Spinal cord (tissue), 10 donors: ENCODE data around the gene DNAH2. TPM values are rescaled to one million over a fixed set of nuclear protein-coding genes. Genes with fewer than 3 reads are reported as not detected.

Source experiments
- DNase-seq, 6 donors: peaks; one replicate each; pipeline versions ENCODE4 v3.0.0 to v3.0.0-alpha.2; 2013 to 2015; ENCODE audit warnings: low spot score in 6 of 6, low read depth in 4 of 6
- H3K27ac ChIP-seq: one replicate; pipeline ENCODE4 v1.5.1; 2013; ENCODE audit warnings: low read depth, low read length, control low read depth
- H3K27me3 ChIP-seq: one replicate; pipeline ENCODE4 v1.6.1; 2013; ENCODE audit warnings: low read length; ENCODE audit not compliant: control insufficient read depth, insufficient read depth
- H3K36me3 ChIP-seq: one replicate; pipeline ENCODE4 v1.6.1; 2013; ENCODE audit warnings: low read length; ENCODE audit not compliant: control insufficient read depth, insufficient read depth
- H3K4me1 ChIP-seq: one replicate; pipeline ENCODE4 v1.6.1; 2013; ENCODE audit warnings: low read length; ENCODE audit not compliant: control insufficient read depth, insufficient read depth
- H3K4me3 ChIP-seq: one replicate; pipeline ENCODE4 v1.5.1; 2013; ENCODE audit warnings: low read depth, low read length, control low read depth
- H3K9me3 ChIP-seq: one replicate; pipeline ENCODE4 v1.6.1; 2013; ENCODE audit warnings: low read length; ENCODE audit not compliant: control insufficient read depth, insufficient read depth
- WGBS: methylation state at CpG from one replicate; pipeline ENCODE4 v1.1.5; 2013; ENCODE audit warnings: missing lambda C conversion rate; ENCODE audit not compliant: insufficient coverage; 5-methylcytosine and 5-hydroxymethylcytosine counted together
- polyA plus RNA-seq, 2 donors: library from polyadenylated mRNA; unstranded; fragments of 120-200 nt; gene quantifications; one replicate each; pipeline ENCODE4 v1.2.1, GENCODE V29; 2013; ENCODE audit not compliant: insufficient read length in 2 of 2
- total RNA-seq, 2 donors: library from RNA; depleted of rRNA in 1 of 2; stranded (reverse); fragments of 120-200 nt in 1 of 2; fragments of >200 nt in 1 of 2; gene quantifications; one replicate each; pipeline versions ENCODE4 v1.2.3 to v1.2.4, GENCODE V29; 2013 to 2014
- donor health status: healthy.

Gene DNAH2
- total and polyA plus RNA-seq, 4 donors, result 1.3 to 3.2 (median 2.9) TPM

DNA sequence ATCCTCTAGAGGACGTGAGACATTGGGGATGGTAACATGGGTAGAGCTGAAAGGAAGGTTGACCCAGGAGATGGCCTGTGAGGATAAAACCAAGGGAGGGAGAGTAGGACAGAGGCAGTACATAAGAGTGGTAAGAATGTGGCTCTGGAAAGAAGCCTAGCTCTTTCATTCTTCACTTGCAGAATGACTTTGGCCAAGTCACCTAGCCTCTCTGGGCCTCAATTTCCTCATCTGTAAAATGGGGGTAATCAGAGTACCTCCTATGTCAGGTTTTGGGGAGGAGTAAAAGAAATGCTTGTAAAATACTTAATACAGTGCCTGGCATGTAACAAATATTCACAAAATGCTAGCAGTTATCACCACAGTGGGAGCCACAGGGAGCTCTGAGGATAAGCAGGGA is 123.3 kb downstream of the DNAH2 start:
- Histone ChIP-seq H3K4me1 (peaks cover 74% of the 10 kb centered on the region), H3K27ac (peak overlapping the region; percentile 98), H3K9me3 (no peaks in the 10 kb centered on the region), H3K27me3 (no peaks in the 10 kb centered on the region), H3K36me3 (peaks cover 16% of the 10 kb centered on the region), H3K4me3 (peak overlapping the region; percentile 92)
- no CpG with 5 or more reads among the region's 1 CpG for WGBS
- no peak for DNase-seq

DNA sequence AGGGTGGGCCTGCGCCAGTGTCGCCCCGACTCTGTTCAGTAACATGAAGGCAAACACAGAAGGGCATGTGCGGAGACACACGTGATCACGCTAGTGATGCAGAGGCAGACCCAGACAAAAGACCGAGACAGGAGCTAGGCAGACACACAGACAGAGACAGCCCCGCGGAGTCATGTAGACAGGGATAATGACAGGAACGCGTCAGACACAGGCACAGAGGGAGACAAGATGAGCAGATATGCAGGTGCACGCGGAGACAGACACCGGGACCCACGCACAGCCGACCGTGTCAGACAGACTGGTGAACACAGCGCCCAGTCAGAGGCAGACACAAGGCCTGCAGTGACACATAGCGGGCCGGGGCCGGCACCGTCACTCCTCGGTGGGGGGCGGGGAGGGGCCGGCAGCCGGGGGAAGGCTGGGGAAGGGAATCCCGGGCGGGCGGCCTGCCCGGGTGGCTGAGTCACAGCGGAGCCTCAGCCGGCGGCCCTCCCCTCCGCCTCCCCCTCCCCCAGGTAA is 123.9 kb downstream of the DNAH2 start:
- Histone ChIP-seq H3K36me3 (peaks cover 22% of the 10 kb centered on the region), H3K27me3 (no peaks in the 10 kb centered on the region), H3K4me3 (peak overlapping the region; percentile 92), H3K4me1 (peaks cover 68% of the 10 kb centered on the region), H3K9me3 (no peaks in the 10 kb centered on the region), H3K27ac (peak overlapping the region; percentile 98)
- under 1% methylated on average over 34 of the region's 34 CpGs for WGBS
- DNase-seq, result peak in 3 of 6 donors; percentile 45 to 92 (median 87)

DNA sequence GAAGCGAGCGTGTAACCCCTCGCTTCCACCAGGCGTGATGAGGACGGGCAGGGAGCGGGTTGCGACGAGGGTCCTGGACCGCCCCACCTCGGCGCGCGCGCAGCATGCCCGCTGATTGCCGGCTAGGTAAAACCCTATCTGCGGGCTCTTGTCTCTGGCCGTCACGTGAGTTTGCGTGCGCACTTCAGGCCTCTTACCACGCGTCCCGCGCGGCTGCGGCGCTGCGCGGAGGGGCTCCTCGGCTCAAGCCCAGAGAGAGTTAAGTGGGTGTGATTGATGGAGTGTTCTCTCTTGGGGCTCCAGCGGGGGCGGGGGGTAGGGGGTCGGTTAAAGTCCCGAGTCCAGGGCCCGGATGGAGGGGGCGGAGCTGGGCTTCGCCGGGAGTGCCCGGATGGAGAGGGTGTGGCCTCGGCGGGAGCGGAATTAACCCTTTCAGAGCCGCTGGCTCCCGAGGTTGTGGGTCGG is 124.4 kb downstream of the DNAH2 start:
- under 1% methylated on average over 37 of the region's 46 CpGs for WGBS
- peaks cover 63% of the 10 kb centered on the region for H3K4me1 ChIP-seq
- peak in 4 of 6 donors; percentile 87 to 98 (median 96) for DNase-seq

GRCh38 chr17:7842380-7843256 is 125.1 kb downstream of the DNAH2 start:
- under 1% methylated on average over 46 of the region's 47 CpGs for WGBS
- Histone ChIP-seq H3K9me3 (no peaks in the 10 kb centered on the region), H3K4me3 (peak overlapping the region; percentile 92), H3K27ac (peak overlapping the region; percentile 98), H3K36me3 (peaks cover 33% of the 10 kb centered on the region), H3K27me3 (no peaks in the 10 kb centered on the region), H3K4me1 (peaks cover 61% of the 10 kb centered on the region)
- peak in 2 of 6 donors; percentile 44 to 74 for DNase-seq

More for the DNA sequence above, 124.4 kb downstream of the DNAH2 start:
- Histone ChIP-seq H3K36me3 (peaks cover 27% of the 10 kb centered on the region), H3K4me3 (peak overlapping the region; percentile 92), H3K27me3 (no peaks in the 10 kb centered on the region), H3K9me3 (no peaks in the 10 kb centered on the region), H3K27ac (peak overlapping the region; percentile 98)

DNA sequence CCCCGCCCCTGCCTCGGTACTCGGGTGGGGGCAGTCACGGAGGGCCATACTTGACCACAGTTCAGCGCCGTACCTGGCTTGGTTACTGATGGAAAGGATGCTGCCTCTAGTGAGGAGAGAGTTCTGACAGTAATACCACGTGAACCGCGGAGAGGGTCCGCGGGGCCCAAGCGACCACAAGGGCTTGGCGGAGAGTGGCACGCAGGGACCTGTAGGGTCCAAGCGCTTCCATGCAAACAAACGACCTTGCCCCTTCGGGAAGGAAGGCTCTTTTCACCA is 125.7 kb downstream of the DNAH2 start:
- peak in 1 of 6 donors; percentile 33 for DNase-seq
- Histone ChIP-seq H3K4me3 (peak overlapping the region; percentile 92), H3K36me3 (peaks cover 39% of the 10 kb centered on the region), H3K9me3 (no peaks in the 10 kb centered on the region), H3K27ac (peak overlapping the region; percentile 98), H3K27me3 (no peaks in the 10 kb centered on the region), H3K4me1 (peaks cover 61% of the 10 kb centered on the region)
- under 1% methylated on average over 17 of the region's 17 CpGs for WGBS

DNA sequence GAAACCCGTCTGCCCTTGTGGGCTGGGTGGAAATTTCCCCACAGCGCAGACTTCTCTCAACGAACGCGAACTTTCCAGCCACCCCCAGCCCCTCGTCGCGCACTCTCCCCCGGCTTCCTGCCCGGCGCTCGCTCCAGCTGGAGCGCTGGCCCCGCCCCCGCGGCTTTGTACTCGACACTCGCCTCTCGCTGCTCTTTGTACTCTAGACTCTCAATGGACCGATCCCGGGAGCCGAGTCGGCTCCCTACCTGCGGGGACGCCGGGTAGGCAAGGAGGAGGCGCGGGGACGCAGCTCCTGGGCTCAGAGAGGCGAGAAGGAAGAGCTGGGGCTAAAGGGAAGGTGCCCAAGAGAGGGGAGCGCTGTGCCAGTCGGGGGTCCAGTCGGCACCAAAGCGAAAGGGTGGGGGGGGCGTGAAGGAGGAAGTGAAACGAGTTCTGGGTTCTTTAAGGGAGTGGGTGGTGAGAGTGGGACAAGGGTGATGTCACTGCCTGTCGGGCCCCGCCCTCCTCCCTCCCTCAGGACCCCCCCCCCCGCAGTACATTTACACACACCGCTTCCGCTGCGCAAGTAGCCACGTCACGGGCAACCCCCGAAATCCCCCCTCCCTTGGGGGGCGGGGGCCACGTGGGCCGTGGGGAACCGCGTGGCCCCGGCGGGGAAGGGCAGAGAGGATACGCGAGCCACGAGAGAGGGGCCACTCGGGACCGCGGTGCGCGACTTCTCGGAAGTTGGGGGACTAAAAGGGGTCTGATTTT is 126.2 kb downstream of the DNAH2 start:
- H3K27ac ChIP-seq, result peak overlapping the region; percentile 98
- H3K4me1 ChIP-seq, result peaks cover 56% of the 10 kb centered on the region
- peaks cover 44% of the 10 kb centered on the region for H3K36me3 ChIP-seq

GRCh38 chr17:7844292-7845154 is 127.0 kb downstream of the DNAH2 start:
- Histone ChIP-seq H3K27ac (peak overlapping the region; percentile 98), H3K4me1 (peaks cover 48% of the 10 kb centered on the region), H3K36me3 (peaks cover 52% of the 10 kb centered on the region), H3K27me3 (no peaks in the 10 kb centered on the region), H3K4me3 (peak overlapping the region; percentile 92), H3K9me3 (no peaks in the 10 kb centered on the region)
- 0% methylated on average over 71 of the region's 71 CpGs for WGBS
- peak in 4 of 6 donors; percentile 89 to 98 (median 94) for DNase-seq

More for the DNA sequence above, 126.2 kb downstream of the DNAH2 start:
- Histone ChIP-seq H3K4me3 (peak overlapping the region; percentile 92), H3K27me3 (no peaks in the 10 kb centered on the region), H3K9me3 (no peaks in the 10 kb centered on the region)
- under 1% methylated on average over 47 of the region's 61 CpGs for WGBS
- peak in 3 of 6 donors; percentile 64 to 88 (median 75) for DNase-seq

DNA sequence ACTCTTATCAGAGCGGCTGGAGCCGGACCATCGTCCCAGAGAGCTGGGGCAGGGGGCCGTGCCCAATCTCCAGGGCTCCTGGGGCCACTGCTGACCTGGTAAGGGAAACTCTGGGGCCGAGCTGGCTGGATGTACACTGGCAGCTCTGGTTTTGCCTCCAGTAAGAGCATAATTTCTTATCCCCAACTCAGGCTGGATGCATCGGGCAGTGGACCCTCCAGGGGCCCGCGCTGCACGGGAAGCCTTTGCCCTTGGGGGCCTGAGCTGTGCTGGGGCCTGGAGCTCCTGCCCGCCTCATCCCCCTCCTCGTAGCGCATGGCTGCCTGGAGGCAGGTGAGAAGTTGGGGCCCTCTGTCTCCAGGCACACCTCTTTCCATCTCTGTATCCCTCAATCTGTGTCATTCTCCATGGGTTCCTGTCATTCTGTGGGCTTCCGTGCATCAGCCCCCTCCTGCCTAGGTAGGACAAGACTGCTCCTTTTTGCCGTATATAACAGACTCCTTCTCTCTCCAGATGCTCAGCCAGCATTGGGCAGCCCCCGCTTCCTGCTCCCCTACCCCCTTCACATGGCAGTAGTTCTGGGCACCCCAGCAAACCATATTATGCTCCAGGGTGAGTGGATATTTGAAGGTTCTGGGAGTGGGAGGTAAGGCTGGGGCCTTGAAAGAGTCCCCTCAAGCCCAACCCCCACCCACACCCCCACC is 128.0 kb downstream of the DNAH2 start:
- peak overlapping the region; percentile 98 for H3K27ac ChIP-seq
- H3K4me1 ChIP-seq, result peaks cover 44% of the 10 kb centered on the region

More for the DNA sequence above, 128.0 kb downstream of the DNAH2 start:
- Histone ChIP-seq H3K4me3 (peak overlapping the region; percentile 92), H3K36me3 (peaks cover 62% of the 10 kb centered on the region), H3K9me3 (no peaks in the 10 kb centered on the region), H3K27me3 (no peaks in the 10 kb centered on the region)
- no peak for DNase-seq
- 75% methylated on average over 10 of the region's 15 CpGs for WGBS
